GM18511 (cell line): ENCODE data around the gene MAPK6.

Experiments used
- ATAC-seq: cut with Tn5 transposase; IDR thresholded peaks from one replicate; pipeline ENCODE4 v1.9.1; 2021; ENCODE audit warnings: mild to moderate bottlenecking, moderate library complexity; ENCODE audit not compliant: unreplicated experiment

Gene MAPK6

DNA sequence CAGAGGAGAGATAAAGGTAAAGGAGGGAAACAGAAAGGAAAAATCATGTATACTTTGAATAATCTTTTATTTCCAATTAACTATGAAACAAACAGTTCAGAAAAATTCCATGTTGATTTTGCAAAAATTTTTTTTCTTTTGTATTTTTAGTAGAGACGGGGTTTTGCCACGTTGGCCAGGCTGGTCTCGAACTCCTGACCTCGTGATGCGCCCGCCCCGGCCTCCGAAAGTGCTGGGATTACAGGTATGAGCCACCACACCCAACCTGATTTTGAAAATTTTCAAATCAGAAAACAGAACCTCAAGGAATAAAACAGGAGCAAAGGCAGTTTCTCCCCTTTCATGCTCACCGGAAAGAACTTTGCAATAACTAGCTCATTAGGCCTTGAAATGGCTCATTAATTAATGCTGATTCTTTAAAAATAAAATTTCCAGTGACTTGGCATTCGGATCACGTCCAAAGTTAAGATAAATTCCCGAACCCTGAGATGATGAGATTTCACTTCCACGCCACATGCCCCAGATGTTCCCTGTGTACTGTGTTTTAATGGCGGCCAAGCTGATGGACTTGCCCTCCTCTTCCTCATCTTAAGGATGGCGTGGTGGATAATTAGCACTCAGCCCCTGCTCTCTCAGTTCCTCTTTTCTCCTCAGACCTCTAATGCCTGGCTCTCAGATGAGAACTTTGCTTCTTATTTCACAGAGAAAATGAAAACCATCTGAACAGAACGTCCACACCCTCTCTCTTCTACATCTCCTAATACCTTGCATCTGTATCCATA lies 82.7 kb downstream of the MAPK6 start:
- ATAC-seq, result peak; percentile 38

DNA sequence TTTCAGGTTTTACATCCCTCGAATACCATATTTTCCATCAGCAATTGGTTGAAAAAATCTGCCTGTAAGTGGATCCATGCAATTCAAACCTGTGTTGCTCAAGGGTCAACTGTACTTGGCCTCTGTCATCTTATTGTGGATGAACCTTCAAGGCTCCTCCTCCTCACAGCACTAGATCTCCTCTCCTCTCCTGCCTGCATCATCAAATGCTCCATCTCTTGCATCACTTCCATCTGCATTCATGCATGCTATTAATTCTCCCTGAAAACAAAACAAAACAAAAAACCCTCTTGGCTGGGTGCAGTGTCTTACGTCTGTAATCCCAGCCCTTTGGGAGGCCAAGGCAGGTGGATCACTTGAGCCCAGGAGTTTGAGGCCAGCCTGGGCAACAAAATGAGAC lies 83.4 kb downstream of the MAPK6 start:
- no peak for ATAC-seq

DNA sequence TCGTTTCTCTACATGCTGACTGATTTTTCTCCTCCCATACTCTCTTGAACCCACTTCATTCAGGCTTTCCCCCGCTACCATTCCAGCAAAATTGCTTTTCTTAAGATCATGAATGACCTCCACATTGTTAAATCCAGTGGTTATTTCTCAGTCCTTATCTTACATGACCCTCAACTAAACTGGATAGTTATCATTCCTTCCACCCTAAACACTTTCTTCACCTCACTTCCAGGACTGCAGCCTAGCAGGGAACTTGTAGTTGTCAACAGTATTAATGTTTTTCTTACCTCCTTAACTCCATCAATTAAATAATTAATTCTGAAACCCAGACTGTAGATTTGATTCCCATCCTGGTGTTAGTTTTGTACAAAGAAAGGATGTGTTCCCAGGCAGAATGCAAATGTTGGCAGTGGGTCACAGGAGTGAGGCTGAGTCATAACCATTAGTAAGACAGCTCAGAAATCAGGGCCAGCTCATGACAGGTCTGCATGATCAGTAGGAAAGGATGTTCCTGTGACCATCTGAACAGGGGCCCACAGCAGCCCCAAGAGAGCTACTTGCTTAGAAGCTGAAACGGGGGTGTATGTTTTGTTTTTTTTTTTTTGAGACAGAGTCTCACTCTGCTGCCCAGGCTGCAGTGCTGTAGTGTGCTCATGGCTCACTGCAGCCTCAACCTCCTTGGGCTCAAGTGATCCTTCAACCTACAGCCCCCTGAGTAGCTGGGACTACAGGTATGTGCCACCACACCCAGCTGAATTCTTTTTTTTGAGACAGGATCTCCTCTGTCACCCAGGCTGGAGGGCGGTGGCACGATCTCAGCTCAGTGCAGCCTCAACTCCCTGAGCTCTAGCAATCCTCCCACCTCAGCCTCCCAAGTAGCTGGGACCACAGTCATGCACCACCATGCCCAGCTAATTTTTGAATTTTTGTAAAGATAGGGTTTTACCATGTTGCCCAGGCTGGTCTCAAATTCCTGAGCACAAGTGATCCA lies 84.5 kb downstream of the MAPK6 start:
- ATAC-seq, result peak; percentile 66

DNA sequence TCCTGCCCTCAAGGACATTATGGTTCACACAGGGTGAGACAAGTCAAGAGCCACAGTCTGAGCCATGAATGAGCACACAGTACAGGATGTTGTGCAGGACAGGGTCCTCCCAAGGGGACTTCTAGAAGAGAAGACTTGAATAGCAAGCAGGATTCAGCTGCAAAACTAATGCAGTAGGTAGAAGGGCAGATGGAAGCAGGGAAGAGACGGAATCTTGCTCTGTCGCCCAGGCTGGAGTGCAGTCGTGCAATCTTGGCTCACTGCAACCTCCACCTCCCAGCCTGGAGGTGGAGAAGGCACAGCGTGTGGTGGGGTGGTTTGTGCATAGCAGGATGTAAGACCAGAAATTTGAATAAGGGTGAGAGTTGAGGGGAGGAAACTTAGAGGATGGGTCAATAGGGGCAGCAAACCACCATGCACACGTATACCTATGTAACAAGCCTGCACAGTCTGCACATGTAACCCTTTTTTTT lies 85.5 kb downstream of the MAPK6 start:
- peak; percentile 35 for ATAC-seq

GRCh38 chr15:52105846-52106245 lies 86.8 kb downstream of the MAPK6 start:
- ATAC-seq, result no peak

GRCh38 chr15:52106641-52107040 lies 87.6 kb downstream of the MAPK6 start:
- ATAC-seq, result no peak

- ATAC-seq, result no peak
Observed at GRCh38 chr15:52107238-52107637, 88.2 kb downstream of the MAPK6 start.

DNA sequence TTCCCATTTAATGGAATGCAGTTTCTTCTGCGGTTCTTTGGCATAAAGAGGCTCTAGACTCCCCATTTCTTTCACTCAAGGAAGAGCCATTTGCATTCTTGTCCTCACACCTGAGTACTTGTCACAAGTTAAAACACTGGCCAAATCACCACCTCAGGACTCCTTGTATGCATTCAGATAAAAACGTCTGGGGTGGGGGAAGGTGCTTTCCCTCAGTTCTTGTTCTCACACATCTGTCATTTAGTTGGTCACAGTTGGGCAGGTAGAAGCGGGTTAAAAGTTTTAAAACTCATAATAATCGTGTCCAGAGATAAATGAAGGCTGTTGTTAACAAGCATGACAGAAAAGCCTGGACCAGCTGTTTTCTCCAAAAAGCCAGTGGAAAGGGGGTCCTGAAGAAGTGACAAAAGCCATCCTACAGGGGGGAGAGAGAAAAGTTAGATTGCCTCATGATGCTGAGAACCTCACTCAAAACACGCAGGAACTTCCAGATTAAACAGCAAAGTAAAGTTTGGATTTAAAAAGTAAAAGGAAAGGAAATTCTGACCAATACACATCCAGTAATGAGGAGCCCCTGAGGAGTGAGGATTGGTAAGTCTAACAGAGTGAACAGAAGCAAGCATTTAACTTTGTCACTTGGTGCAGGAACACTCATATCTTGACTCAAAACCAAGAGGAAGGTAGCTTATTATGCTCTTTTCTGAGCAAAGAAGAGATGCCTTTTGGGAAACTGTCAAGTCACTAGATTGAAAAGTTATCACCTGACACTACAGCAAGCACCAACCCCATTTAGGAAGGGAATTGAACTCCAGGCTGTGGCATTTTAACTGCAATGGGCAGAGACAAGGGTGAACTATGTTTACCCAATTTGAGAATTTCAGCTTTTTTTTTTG lies 90.8 kb downstream of the MAPK6 start:
- ATAC-seq, result peak; percentile 77

GRCh38 chr15:52111517-52112202 lies 92.6 kb downstream of the MAPK6 start:
- ATAC-seq, result no peak

DNA sequence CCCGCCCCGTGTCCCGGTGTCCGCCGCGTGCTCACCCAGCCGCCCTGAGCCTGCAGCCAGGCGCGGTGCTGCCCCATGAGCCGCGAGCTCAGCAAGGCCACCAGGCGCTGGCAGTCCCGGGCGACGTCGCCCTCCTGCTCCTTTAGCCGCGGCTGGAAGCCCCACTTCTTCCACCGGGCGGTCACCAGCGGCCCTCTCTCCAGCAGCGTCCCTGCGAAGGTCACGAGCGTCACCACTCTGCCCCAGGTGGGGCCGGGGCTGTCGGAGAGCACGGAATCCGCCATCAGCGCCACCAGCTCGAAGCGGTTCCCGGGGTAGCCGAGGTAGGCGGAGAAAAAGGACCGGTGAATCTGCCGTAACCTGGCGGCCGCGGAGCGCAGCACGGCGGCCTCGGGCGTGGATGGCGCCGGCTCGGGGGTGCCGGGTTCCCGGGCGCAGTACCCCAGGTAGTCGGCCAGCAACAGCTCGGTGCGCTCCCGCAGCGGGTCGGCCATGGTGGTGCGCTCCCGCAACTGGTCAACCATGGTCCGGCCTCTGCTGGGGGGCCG lies 93.3 kb downstream of the MAPK6 start:
- ATAC-seq, result no peak

DNA sequence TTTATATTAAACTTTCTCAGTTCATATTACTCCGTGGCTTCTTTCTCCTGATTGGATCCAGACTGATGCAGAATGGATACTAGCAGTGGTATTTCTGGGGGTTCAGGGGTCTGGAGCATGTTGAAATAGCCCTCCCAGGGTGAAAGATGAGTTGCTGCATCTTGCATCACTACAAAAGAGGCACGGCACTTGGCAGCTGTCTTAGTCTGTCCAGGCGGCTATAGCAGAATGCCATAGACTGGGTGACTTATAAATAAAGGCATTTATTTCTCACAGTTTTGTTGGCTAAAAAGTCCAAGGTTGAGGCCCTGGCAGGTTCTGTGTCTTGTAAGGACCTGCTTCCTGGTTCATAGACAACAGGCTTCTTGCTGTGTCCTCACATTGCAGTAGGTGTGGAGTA lies 94.2 kb downstream of the MAPK6 start:
- no peak for ATAC-seq

- ATAC-seq, result no peak
Observed at GRCh38 chr15:52113708-52114107, 94.7 kb downstream of the MAPK6 start.

- no peak for ATAC-seq
Observed at GRCh38 chr15:52114261-52115055, 95.4 kb downstream of the MAPK6 start.

- no peak for ATAC-seq
Observed at GRCh38 chr15:52115598-52116427, 96.8 kb downstream of the MAPK6 start.
